Calu3 (cell line): ENCODE results near the gene SLC12A4. TPM values are rescaled to one million over a fixed set of nuclear protein-coding genes. Genes with fewer than 3 reads are reported as not detected.

Source experiments
- BruUV-seq: library from RNA; stranded (reverse); fragments of 400-500 nt; replicated peaks from 2 replicates; lab custom pipeline; 2021; lab: Mats Ljungman, UMichigan
- CTCF ChIA-PET: fragments of 300-600 bp; sonication (Branson Sonifier 250); formaldehyde crosslinking; loops from one replicate; lab custom pipeline; 2022; ENCODE audit warnings: antibody characterized with exemption; lab: Charles Lee
- DNase-seq: peaks from one replicate; pipeline ENCODE4 v3.0.0; 2022
- H3K27ac Mint-ChIP-seq: one replicate; pipeline ENCODE4 v1.8.0; 2022; ENCODE audit warnings: mixed read lengths; ENCODE audit not compliant: unreplicated experiment
- H3K27me3 Mint-ChIP-seq: one replicate; pipeline ENCODE4 v1.8.0; 2022; ENCODE audit warnings: mixed read lengths; ENCODE audit not compliant: unreplicated experiment
- H3K36me3 Mint-ChIP-seq: one replicate; pipeline ENCODE4 v1.8.0; 2022; ENCODE audit warnings: mild to moderate bottlenecking, moderate library complexity, mixed read lengths; ENCODE audit not compliant: insufficient read depth, unreplicated experiment
- H3K4me1 Mint-ChIP-seq: one replicate; pipeline ENCODE4 v1.8.0; 2022; ENCODE audit warnings: mild to moderate bottlenecking, low read depth, mixed read lengths; ENCODE audit not compliant: unreplicated experiment
- H3K4me3 Mint-ChIP-seq: one replicate; pipeline ENCODE4 v1.8.0; 2022; ENCODE audit warnings: mild to moderate bottlenecking, low read depth, moderate library complexity, mixed read lengths; ENCODE audit not compliant: unreplicated experiment
- H3K9me3 Mint-ChIP-seq: one replicate; pipeline ENCODE4 v1.8.0; 2022; ENCODE audit warnings: low read depth, mixed read lengths; ENCODE audit not compliant: unreplicated experiment
- CTCF ChIP-seq: fragments of 200-600 bp; IDR thresholded peaks from one replicate; pipeline ENCODE4 v1.8.0; 2022; ENCODE audit warnings: antibody characterized with exemption; ENCODE audit not compliant: unreplicated experiment
- intact Hi-C: fragments of 100-400 bp; cut with micrococcal nuclease; formaldehyde crosslinking; loops from one replicate; pipeline ENCODE4 v1.10.0; 2022; ENCODE audit not compliant: unreplicated experiment
- total RNA-seq: library from RNA; stranded (reverse); gene quantifications from 2 replicates; pipeline ENCODE4 v1.2.3, GENCODE V29; 2022

SLC12A4 gene
- total RNA-seq, 1 experiment from 2014 or later, result 38.0 TPM

GRCh38 chr16:68009157-68009735 is 40.8 kb upstream of the SLC12A4 start:
- no peaks in the 10 kb centered on the region for H3K4me1 Mint-ChIP-seq
- CTCF ChIA-PET, result no interaction called here
- intact Hi-C loops, result no loop called here
- H3K9me3 Mint-ChIP-seq, result no peaks in the 10 kb centered on the region
- no TSS peak for BruUV-seq
- no peaks in the 10 kb centered on the region for H3K36me3 Mint-ChIP-seq
- TF ChIP-seq CTCF, result no peak
- peaks cover 20% of the 10 kb centered on the region for H3K27me3 Mint-ChIP-seq
- H3K4me3 Mint-ChIP-seq, result no peak overlapping the region
- no peak for DNase-seq
- H3K27ac Mint-ChIP-seq, result no peak overlapping the region

DNA sequence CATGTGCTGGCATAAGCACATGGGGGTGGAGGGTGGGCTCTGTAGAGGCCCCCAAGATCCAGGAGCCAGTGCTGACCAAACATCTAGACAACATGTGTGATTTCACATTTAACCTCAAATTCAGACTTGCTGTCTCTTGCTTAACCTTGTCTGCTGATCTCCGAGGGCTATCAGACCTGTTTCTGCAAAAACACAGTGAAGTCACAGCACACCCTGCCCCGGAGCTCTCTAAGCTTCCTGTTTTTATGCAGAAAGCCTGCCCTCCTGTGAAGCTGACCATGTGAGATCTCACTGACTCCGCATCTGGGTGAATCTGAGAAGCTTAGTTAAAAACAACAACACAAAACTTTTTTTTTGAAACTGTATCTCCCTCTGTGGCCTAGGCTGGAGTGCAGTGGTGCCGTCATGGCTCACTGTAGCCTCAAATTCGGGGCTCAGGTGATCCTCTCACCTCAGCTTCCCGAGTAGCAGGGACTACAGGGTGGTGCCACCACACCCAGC is 37.4 kb upstream of the SLC12A4 start:
- no peak overlapping the region for H3K4me3 Mint-ChIP-seq
- no peak for DNase-seq
- no peaks in the 10 kb centered on the region for H3K36me3 Mint-ChIP-seq
- no TSS peak for BruUV-seq
- peaks cover 15% of the 10 kb centered on the region for H3K27me3 Mint-ChIP-seq
- no peak for TF ChIP-seq CTCF
- H3K4me1 Mint-ChIP-seq, result no peaks in the 10 kb centered on the region
- CTCF ChIA-PET, result interaction anchor here (1.0 to 1.1 kb wide), 3 partner anchors 8 to 17 kb away, joined by 3 to 5 read pairs (median 4); no protein-coding TSS in a partner anchor
- H3K27ac Mint-ChIP-seq, result no peak overlapping the region
- no peaks in the 10 kb centered on the region for H3K9me3 Mint-ChIP-seq
- intact Hi-C loops, result no loop called here

GRCh38 chr16:68005211-68005610 is 36.8 kb upstream of the SLC12A4 start:
- Mint-ChIP-seq H3K36me3 (no peaks in the 10 kb centered on the region), H3K4me3 (no peak overlapping the region), H3K9me3 (no peaks in the 10 kb centered on the region), H3K27ac (no peak overlapping the region), H3K27me3 (peaks cover 11% of the 10 kb centered on the region), H3K4me1 (no peaks in the 10 kb centered on the region)
- no peak for DNase-seq
- TF ChIP-seq CTCF, result no peak
- CTCF ChIA-PET, result interaction anchor here (1.0 to 1.1 kb wide), 2 partner anchors 9 to 11 kb away, joined by 4 to 5 read pairs; no protein-coding TSS in a partner anchor
- no TSS peak for BruUV-seq
- intact Hi-C loops, result no loop called here

DNA sequence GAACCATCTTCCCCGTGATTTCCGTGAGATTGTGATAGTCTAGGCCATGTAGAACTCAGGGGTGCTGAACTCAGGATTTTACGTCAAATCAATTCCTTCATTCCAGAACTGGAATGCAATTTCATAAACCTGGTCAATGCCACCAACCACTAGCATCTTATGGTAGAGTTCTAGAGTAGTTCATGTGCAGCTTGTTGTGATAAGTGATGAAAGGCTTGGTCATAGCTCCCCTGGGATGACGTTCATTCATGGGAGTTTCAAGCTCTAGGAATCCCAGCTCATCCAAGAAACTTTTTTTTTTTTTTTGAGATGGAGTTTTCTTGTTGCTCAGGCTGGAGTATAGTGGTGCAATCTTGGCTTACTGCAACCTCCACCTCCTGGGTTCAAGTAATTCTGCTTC is 34.6 kb upstream of the SLC12A4 start:
- intact Hi-C loops, result no loop called here
- peaks cover 12% of the 10 kb centered on the region for H3K27me3 Mint-ChIP-seq
- TF ChIP-seq CTCF, result no peak
- no peak for DNase-seq
- no TSS peak for BruUV-seq
- no peak overlapping the region for H3K4me3 Mint-ChIP-seq
- no peaks in the 10 kb centered on the region for H3K36me3 Mint-ChIP-seq
- CTCF ChIA-PET, result interaction anchor here (0.8 kb wide), 1 partner anchor 19 kb away, joined by 3 read pairs; no protein-coding TSS in a partner anchor
- no peaks in the 10 kb centered on the region for H3K4me1 Mint-ChIP-seq
- no peak overlapping the region for H3K27ac Mint-ChIP-seq
- no peaks in the 10 kb centered on the region for H3K9me3 Mint-ChIP-seq
